Stimulated activated CD4-positive, alpha-beta T cell treated with anti-CD3 and anti-CD28 coated beads, TNF-alpha, amount 100 ng/mL, for 24 hours (primary cell): Measurements from ENCODE around the gene CCDC71L.
"Not testable (repeated sequence)": the region's sequence is repeated elsewhere in the genome, so short reads cannot be mapped to it uniquely, and the experiment has no call there.

Source experiments
- DNase-seq, 3 experiments: peaks; one replicate each; pipeline ENCODE4 v3.0.0-alpha.2; 2020; ENCODE audit warnings: low read depth in 3 of 3

Gene CCDC71L

GRCh38 chr7:106660862-106661720, at the start of gene CCDC71L:
CCDC71L (minus strand) TSS chr7:106661158; CDS start chr7:106660896, 262 bp downstream.
- DNase-seq, result peak; percentile 85 to 92 (median 86)

GRCh38 chr7:106709604-106710003, 48.6 kb upstream of the CCDC71L start:
- not testable (repeated sequence) for DNase-seq

- no peak for DNase-seq
Observed at GRCh38 chr7:106704000-106704840, 43.3 kb upstream of the CCDC71L start.

GRCh38 chr7:106693677-106694353, 32.9 kb upstream of the CCDC71L start:
- no peak for DNase-seq

- no peak for DNase-seq
Observed at GRCh38 chr7:106692450-106693051, 31.6 kb upstream of the CCDC71L start.

GRCh38 chr7:106688161-106688560, 27.2 kb upstream of the CCDC71L start:
- not testable (repeated sequence) for DNase-seq

GRCh38 chr7:106683941-106684340, 23.0 kb upstream of the CCDC71L start:
- DNase-seq, result no peak

GRCh38 chr7:106681815-106682495, 21.0 kb upstream of the CCDC71L start:
- no peak for DNase-seq

- no peak for DNase-seq
Observed at GRCh38 chr7:106679153-106679931, 18.4 kb upstream of the CCDC71L start.

- no peak for DNase-seq
Observed at GRCh38 chr7:106678795-106679152, 17.8 kb upstream of the CCDC71L start.

- DNase-seq, result not testable (repeated sequence)
Observed at GRCh38 chr7:106676506-106676905, 15.5 kb upstream of the CCDC71L start.

GRCh38 chr7:106673688-106674087, 12.7 kb upstream of the CCDC71L start:
- not testable (repeated sequence) for DNase-seq

- not testable (repeated sequence) for DNase-seq
Observed at GRCh38 chr7:106671930-106672329, 11.0 kb upstream of the CCDC71L start.

- DNase-seq, result no peak
Observed at GRCh38 chr7:106671160-106671559, 10.2 kb upstream of the CCDC71L start.

- no peak for DNase-seq
Observed at GRCh38 chr7:106668861-106669524, 8.0 kb upstream of the CCDC71L start.

- DNase-seq, result no peak
Observed at GRCh38 chr7:106666353-106666752, 5.4 kb upstream of the CCDC71L start.

- DNase-seq, result no peak
Observed at GRCh38 chr7:106664343-106664742, 3.4 kb upstream of the CCDC71L start.

- DNase-seq, result peak; percentile 67 to 84 (median 70)
Observed at GRCh38 chr7:106659963-106660861, 746 bp downstream of the CCDC71L start.
